Endothelial cell of hepatic sinusoid (primary cell): Measurements from ENCODE around the gene HOXB6.

ENCODE experiments used
- in situ Hi-C: cut with HindIII; loops from 2 replicates; pipeline ENCODE4 v1.10.0; 2017; ENCODE audit warnings: low sequenced_read_pairs

HOXB6 gene

GRCh38 chr17:48569240-48569582, 35.6 kb downstream of the HOXB6 start:
- in situ Hi-C loops = no loop called here

- in situ Hi-C loops = no loop called here
These were observed 36.1 kb downstream of the HOXB6 start for GRCh38 chr17:48568499-48569239.

- in situ Hi-C loops = no loop called here
These were observed 37.0 kb downstream of the HOXB6 start for GRCh38 chr17:48567646-48568354.

GRCh38 chr17:48567209-48567608, 37.6 kb downstream of the HOXB6 start:
- in situ Hi-C loops = no loop called here

GRCh38 chr17:48566717-48567116, 38.1 kb downstream of the HOXB6 start:
- in situ Hi-C loops = no loop called here

GRCh38 chr17:48565925-48566710, 38.7 kb downstream of the HOXB6 start:
- in situ Hi-C loops = no loop called here

- in situ Hi-C loops = no loop called here
These were observed 39.7 kb downstream of the HOXB6 start for GRCh38 chr17:48565022-48565554.

GRCh38 chr17:48564188-48565021, 40.4 kb downstream of the HOXB6 start:
- in situ Hi-C loops = no loop called here

- in situ Hi-C loops = no loop called here
These were observed 41.0 kb downstream of the HOXB6 start for GRCh38 chr17:48563867-48564187.

GRCh38 chr17:48563385-48563838, 41.4 kb downstream of the HOXB6 start:
- in situ Hi-C loops = no loop called here

GRCh38 chr17:48562934-48563333, 41.9 kb downstream of the HOXB6 start:
- in situ Hi-C loops = no loop called here

GRCh38 chr17:48561884-48562810, 42.6 kb downstream of the HOXB6 start:
- in situ Hi-C loops = no loop called here

GRCh38 chr17:48559840-48560817, 44.7 kb downstream of the HOXB6 start:
- in situ Hi-C loops = no loop called here

GRCh38 chr17:48559122-48559839, 45.5 kb downstream of the HOXB6 start:
- in situ Hi-C loops = no loop called here

- in situ Hi-C loops = no loop called here
These were observed 46.0 kb downstream of the HOXB6 start for GRCh38 chr17:48558831-48559121.

- in situ Hi-C loops = no loop called here
These were observed 46.5 kb downstream of the HOXB6 start for GRCh38 chr17:48558057-48558830.
